HS-5 (cell line): ENCODE measurements around the gene CLEC7A.

ENCODE experiments used
- DNase-seq: peaks from one replicate; pipeline ENCODE4 v3.0.0-alpha.2; 2012; ENCODE audit warnings: low read depth

The CLEC7A gene

GRCh38 chr12:10094646-10095395, 35.2 kb downstream of the CLEC7A start:
- no peak for DNase-seq

GRCh38 chr12:10088955-10089900, 40.8 kb downstream of the CLEC7A start:
- DNase-seq, result no peak

- DNase-seq, result no peak
These were observed 42.0 kb downstream of the CLEC7A start for GRCh38 chr12:10088031-10088430.

- DNase-seq, result no peak
These were observed 43.6 kb downstream of the CLEC7A start for GRCh38 chr12:10086387-10086786.

- DNase-seq, result no peak
These were observed 45.3 kb downstream of the CLEC7A start for GRCh38 chr12:10084733-10085132.

- no peak for DNase-seq
These were observed 47.7 kb downstream of the CLEC7A start for GRCh38 chr12:10082117-10082874.

GRCh38 chr12:10075451-10075850, 54.5 kb downstream of the CLEC7A start:
- no peak for DNase-seq

- no peak for DNase-seq
These were observed 56.7 kb downstream of the CLEC7A start for GRCh38 chr12:10073261-10073660.

GRCh38 chr12:10072131-10072530, 57.9 kb downstream of the CLEC7A start:
- DNase-seq, result no peak

GRCh38 chr12:10070380-10070779, 59.6 kb downstream of the CLEC7A start:
- DNase-seq, result no peak

GRCh38 chr12:10069976-10070375, 60.0 kb downstream of the CLEC7A start:
- DNase-seq, result no peak

GRCh38 chr12:10069099-10069498, 60.9 kb downstream of the CLEC7A start:
- no peak for DNase-seq

- DNase-seq, result no peak
These were observed 61.4 kb downstream of the CLEC7A start for GRCh38 chr12:10068644-10069043.

GRCh38 chr12:10067942-10068341, 62.1 kb downstream of the CLEC7A start:
- DNase-seq, result no peak

- DNase-seq, result no peak
These were observed 62.7 kb downstream of the CLEC7A start for GRCh38 chr12:10067264-10067663.
